NCI-H2227 (cell line): ENCODE results near the gene RELL2.
A peak's percentile ranks its signal among the peaks of the same experiment; 100 is the strongest.

ENCODE experiments used
- DNase-seq: peaks from one replicate; lab custom pipeline; 2025; ENCODE audit not compliant: unreplicated experiment; lab: John Stamatoyannopoulos, UW

Gene RELL2

GRCh38 chr5:141675672-141676071 lies 38.9 kb downstream of the RELL2 start:
- no peak for DNase-seq

DNA sequence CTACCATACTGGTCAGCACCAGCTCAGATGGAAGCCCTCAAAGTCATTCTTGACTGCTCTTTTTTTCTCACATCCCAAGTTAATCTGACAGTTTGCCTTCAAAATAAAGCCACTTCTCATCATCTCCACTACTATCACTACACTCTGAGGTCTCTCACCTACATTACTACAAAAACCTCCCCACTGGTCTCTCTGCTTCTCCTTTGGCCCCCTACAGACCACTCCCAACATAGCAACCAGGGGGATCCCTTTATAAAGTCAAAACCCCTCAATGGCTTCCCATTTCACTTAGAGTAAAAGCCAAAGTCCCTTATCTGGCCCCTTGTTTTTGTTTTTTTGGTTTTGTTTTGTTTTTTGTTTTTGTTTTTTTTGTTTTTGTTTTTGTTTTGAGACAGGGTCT lies 40.6 kb downstream of the RELL2 start:
- DNase-seq = peak; percentile 35

GRCh38 chr5:141680178-141680577 lies 43.4 kb downstream of the RELL2 start:
- DNase-seq = no peak

DNA sequence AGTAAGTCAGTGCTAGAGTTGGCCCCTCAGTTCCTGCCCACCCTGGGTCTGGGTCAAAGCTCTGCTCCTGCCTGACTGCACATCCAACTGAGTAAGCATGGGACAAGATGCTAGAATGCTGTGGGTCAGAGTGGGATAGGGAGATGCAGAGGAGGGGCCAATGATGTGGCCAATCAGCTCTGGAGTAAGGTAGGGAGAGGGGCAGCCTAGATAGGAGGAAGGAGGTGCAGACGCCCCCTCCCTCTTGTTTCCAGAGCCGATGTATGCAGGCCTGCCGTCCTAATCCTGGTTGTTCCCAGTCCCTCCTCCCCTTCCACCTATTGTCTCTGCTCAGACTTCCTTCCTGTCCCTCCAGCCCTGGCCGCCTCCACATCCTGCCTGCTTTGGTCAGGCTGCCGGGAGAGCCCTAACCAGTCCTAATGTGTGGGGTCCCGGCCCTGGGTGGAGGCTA lies 44.0 kb downstream of the RELL2 start:
- DNase-seq = peak; percentile 22

- no peak for DNase-seq
Measured at GRCh38 chr5:141681295-141681694, 44.5 kb downstream of the RELL2 start.

- peak; percentile 66 for DNase-seq
Measured at GRCh38 chr5:141681695-141682641, 45.2 kb downstream of the RELL2 start, which contains the start of gene ARAP3. Gene ARAP3, minus strand, starts transcription at chr5:141682230. Its CDS starts 1,744 bp downstream, at chr5:141680486.

DNA sequence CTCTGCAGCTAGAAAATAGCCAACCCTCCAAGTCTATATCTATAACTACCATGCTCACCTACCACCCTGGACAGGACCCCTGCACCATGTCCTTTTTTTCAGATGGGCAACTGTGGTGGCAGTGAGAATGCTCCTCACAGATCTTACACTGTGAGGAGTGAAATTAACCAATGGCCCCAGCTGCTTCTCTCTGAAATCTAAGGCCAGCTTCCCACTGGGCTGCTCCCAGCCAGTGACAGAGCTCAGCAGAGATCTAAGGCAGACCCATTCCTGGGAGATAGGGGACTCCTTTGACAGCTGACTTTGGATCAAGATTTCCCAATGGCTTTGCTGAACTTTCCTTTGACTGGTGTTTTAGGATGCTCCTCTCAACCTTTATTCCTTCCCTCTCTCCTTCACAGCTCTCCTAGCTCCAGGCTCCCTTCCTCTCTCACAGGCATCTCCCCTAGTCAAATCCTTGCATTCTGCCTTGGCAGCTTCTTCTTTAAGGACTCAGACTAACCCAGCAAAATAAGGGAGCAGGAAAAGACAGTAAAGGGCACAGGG lies 46.9 kb downstream of the RELL2 start:
- peak; percentile 33 for DNase-seq

DNA sequence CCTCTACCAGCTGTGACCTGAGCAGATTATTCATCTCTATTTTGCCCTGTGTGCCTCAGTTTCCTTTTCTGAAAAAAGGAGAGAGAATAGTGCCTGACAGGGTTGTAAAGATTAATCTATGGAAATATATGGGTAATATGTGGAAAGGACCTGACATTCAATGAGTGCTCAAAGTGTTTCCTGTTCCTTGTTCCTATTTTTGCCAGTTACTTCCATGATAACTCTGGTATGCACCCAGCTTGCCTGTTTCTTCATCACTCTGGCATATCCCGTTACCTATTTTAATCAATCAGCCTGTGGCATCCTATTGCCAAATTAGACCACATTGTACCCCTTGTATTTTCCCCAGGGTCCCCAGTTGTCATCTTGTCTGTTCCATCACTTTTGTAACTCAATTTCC lies 48.8 kb downstream of the RELL2 start:
- DNase-seq = no peak

DNA sequence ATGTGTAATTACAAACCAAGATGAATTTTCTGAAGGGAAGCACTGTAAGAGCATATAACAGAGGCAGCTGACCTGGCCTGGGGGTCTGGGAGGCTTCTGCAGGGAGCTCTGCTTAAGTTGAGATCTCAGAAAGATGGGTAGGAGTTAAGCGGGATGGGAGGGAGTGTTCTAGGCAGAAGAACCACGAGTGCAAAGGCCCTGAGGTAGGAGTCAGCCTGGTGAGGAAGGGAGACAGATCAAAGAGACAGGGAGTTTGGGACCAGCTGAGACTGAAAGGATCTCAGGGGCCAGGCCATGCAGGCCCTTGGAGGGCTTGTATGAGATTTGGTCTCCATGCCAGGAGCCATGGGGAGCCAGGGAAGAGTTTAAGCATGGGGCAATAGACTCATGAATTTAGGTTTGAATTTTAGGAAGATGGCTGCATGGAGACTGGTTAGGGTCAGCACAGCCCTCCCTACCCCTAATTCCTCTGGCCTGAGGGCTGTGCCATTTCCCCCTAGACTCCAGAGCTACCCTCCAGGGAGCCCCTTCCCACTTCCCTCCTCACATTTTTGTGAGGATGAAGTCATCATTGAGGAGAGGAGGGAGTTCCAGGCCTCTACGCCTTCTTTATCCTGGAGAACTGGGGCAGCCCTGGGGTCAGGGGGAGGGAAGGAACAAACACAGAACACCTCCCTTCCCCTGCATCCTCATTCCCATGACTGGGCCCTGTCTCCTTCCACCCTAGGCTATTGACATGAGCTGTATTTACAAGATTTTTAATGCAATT lies 50.0 kb downstream of the RELL2 start:
- DNase-seq = no peak
